Ovary (tissue), 9 donors: ENCODE data around the gene OSBPL5. TPM values are rescaled to one million over a fixed set of nuclear protein-coding genes. Genes with fewer than 3 reads are reported as not detected.

Source experiments
- DNase-seq, 5 donors: peaks; one replicate each; pipeline ENCODE4 v3.0.0-alpha.2; 2019 to 2020
- H3K27ac ChIP-seq, 2 donors: fragments of 200-600 bp; one replicate each; pipeline versions ENCODE4 v1.5.1 to v1.8.0; 2019 to 2022
- H3K27me3 ChIP-seq: fragments of 200-600 bp; one replicate; pipeline ENCODE4 v1.8.0; 2022
- H3K36me3 ChIP-seq: fragments of 200-600 bp; sonication (generic); one replicate; pipeline ENCODE4 v1.5.1; 2019
- H3K4me1 ChIP-seq: one replicate; pipeline ENCODE4 v1.8.1; 2013; ENCODE audit warnings: mild to moderate bottlenecking, moderate library complexity; ENCODE audit not compliant: insufficient read depth
- H3K4me3 ChIP-seq: fragments of 200-600 bp; sonication (generic); one replicate; pipeline ENCODE4 v1.5.1; 2017
- H3K9me3 ChIP-seq, 2 donors: fragments of 200-600 bp in 1 of 2; sonication (generic) in 1 of 2; one replicate each; pipeline versions ENCODE4 v1.5.1 to v1.8.1; 2013 to 2019; ENCODE audit warnings: mild to moderate bottlenecking in 1 of 2, moderate library complexity in 1 of 2
- CTCF ChIP-seq, 3 donors: fragments of 450-650 bp in 2 of 3; fragments of 200-600 bp in 1 of 3; IDR thresholded peaks; one replicate each; pipeline versions ENCODE4 v1.5.1 to v1.8.0; 2016 to 2022; ENCODE audit warnings: antibody characterized with exemption in 3 of 3, mild to moderate bottlenecking in 1 of 3
- EP300 ChIP-seq: sonication (generic); formaldehyde crosslinking; IDR thresholded peaks from one replicate; pipeline ENCODE4 v1.6.1; 2017; ENCODE audit warnings: antibody characterized with exemption
- POLR2A ChIP-seq: fragments of 450-650 bp; IDR thresholded peaks from one replicate; pipeline ENCODE4 v1.6.1; 2017; ENCODE audit warnings: antibody characterized with exemption, mild to moderate bottlenecking, moderate library complexity
- WGBS, 3 donors: extraction: QIAGEN DNeasy Blood & Tissue Kit in 1 of 3; methylation state at CpG; one replicate each; pipeline versions ENCODE4 v1.1.5 to v1.1.7; 2013 to 2017; 5-methylcytosine and 5-hydroxymethylcytosine counted together
- intact Hi-C, 4 donors: fragments of 100-400 bp; cut with DNase I; formaldehyde crosslinking; loops; one replicate each; pipeline versions ENCODE4 v1.11.0 to v1.15.1; 2022 to 2023
- polyA plus RNA-seq, 2 donors: library from polyadenylated mRNA; stranded (reverse); fragments of 200-250 nt in 1 of 2; fragments of 350-450 nt in 1 of 2; fragmentation: Illumina TruSeq in 1 of 2; extraction: RNeasy Lipid Tissue Mini Kit (QIAGEN cat#74804) in 1 of 2; gene quantifications; one replicate each; pipeline ENCODE4 v1.2.3, GENCODE V29; 2013 to 2014
- total RNA-seq, 7 donors: library from RNA; depleted of rRNA in 2 of 7; stranded (reverse); fragments of >200 nt in 2 of 7; fragmentation: NEBNext Ultra II Directional in 3 of 7; extraction: Animal tissue kit (Norgen Biotek cat#: 25700) in 3 of 7; gene quantifications; one replicate each; pipeline versions ENCODE4 v1.1.0 to v1.2.4, GENCODE V29; 2016 to 2023
- donor health status: DM: no; HTN: no; CAD: no; lungs with moderate emphysema.
- donor health status: DM: no; HTN: no; CAD: no.
- donor health status: Bipolar disorder and iron deficiency.
- donor health status: DM: yes; HTN: yes; CAD: no.
- donor health status: DM: no; HTN: no; CAD: no.
- donor health status: DM: yes; HTN: yes; CAD: no.

The OSBPL5 gene
- total and polyA plus RNA-seq, 9 donors, result 3.0 to 41.0 (median 23.3) TPM

- no peak overlapping the region for H3K27ac ChIP-seq
- DNase-seq, result peak in 4 of 5 donors; percentile 17 to 39 (median 28)
- no peaks in the 10 kb centered on the region for H3K36me3 ChIP-seq
- no peak overlapping the region for H3K4me3 ChIP-seq
- TF ChIP-seq EP300 (no peak), CTCF (IDR thresholded peaks at IDR 0.05) (no peak), POLR2A (no peak)
- H3K27me3 ChIP-seq, result no peaks in the 10 kb centered on the region
- no peaks in the 10 kb centered on the region for H3K9me3 ChIP-seq
- WGBS, 3 donors, result 87 to 89% (median 88%) methylated on average over 34 of the region's 34 CpGs
- intact Hi-C loops, result no loop called here
- H3K4me1 ChIP-seq, result peaks cover 9% of the 10 kb centered on the region
Observed at GRCh38 chr11:3121931-3122774, 43.0 kb downstream of the OSBPL5 start.

GRCh38 chr11:3121416-3121815 lies 43.7 kb downstream of the OSBPL5 start:
- DNase-seq, result peak in 2 of 5 donors; percentile 12 to 21
- Histone ChIP-seq H3K4me1 (peaks cover 9% of the 10 kb centered on the region), H3K27me3 (no peaks in the 10 kb centered on the region), H3K4me3 (no peak overlapping the region), H3K36me3 (no peaks in the 10 kb centered on the region), H3K27ac (no peak overlapping the region), H3K9me3 (no peaks in the 10 kb centered on the region)
- intact Hi-C loops, result no loop called here
- WGBS, 3 donors, result 91 to 98% (median 96%) methylated on average over 10 of the region's 10 CpGs
- TF ChIP-seq EP300, result no peak
- no peak for TF ChIP-seq POLR2A
- no peak for TF ChIP-seq CTCF (IDR thresholded peaks at IDR 0.05)

GRCh38 chr11:3120071-3120792 lies 44.9 kb downstream of the OSBPL5 start:
- H3K4me1 ChIP-seq, result peaks cover 9% of the 10 kb centered on the region
- peak in 4 of 5 donors; percentile 16 to 39 (median 30) for DNase-seq
- 91 to 92% (median 92%) methylated on average over 21 to 26 of the region's 26 CpGs for WGBS, 3 donors
- H3K4me3 ChIP-seq, result no peak overlapping the region
- no peak for TF ChIP-seq EP300
- TF ChIP-seq POLR2A, result no peak
- TF ChIP-seq CTCF (IDR thresholded peaks at IDR 0.05), result no peak
- H3K9me3 ChIP-seq, result no peaks in the 10 kb centered on the region
- intact Hi-C loops, result no loop called here
- no peaks in the 10 kb centered on the region for H3K36me3 ChIP-seq
- no peak overlapping the region for H3K27ac ChIP-seq
- H3K27me3 ChIP-seq, result no peaks in the 10 kb centered on the region

GRCh38 chr11:3119141-3119821 lies 45.8 kb downstream of the OSBPL5 start:
- Histone ChIP-seq H3K4me3 (no peak overlapping the region), H3K27me3 (no peaks in the 10 kb centered on the region), H3K4me1 (peaks cover 6% of the 10 kb centered on the region), H3K9me3 (no peaks in the 10 kb centered on the region), H3K27ac (no peak overlapping the region), H3K36me3 (no peaks in the 10 kb centered on the region)
- WGBS, 3 donors, result 94 to 96% (median 95%) methylated on average over 14 of the region's 14 CpGs
- no peak for TF ChIP-seq POLR2A
- TF ChIP-seq EP300, result no peak
- no peak for TF ChIP-seq CTCF (IDR thresholded peaks at IDR 0.05)
- DNase-seq, result peak in 2 of 5 donors; percentile 7 to 30
- intact Hi-C loops, result no loop called here
